Activated CD8-positive, alpha-beta memory T cell treated with anti-CD3 and anti-CD28 coated beads, Interleukin-2, amount 50 U/mL, for 4 hours (primary cell): ENCODE measurements around the gene ZNF462.

Experiments used
- DNase-seq: peaks from one replicate; pipeline ENCODE4 v3.0.0-alpha.2; 2020

The ZNF462 gene

DNA sequence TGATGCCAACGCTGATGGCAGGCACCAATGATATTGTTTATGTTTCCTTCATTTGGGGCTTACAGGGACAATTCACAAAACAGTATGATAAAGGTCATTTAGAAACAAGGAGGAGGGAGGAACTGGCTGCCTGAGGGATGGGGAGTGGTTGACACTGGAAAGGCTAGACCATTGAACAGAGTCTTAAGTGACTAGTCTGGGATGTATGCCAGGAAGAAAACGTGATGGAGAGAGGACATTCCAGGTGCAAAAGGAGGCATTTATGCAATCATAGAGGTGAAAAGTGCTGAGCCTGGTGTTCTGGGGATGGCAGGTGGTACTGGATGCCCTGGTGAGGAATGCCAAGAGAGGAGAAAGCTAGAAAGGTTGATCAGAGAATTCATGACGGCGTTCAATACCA lies 153.4 kb downstream of the ZNF462 start:
- DNase-seq: no peak

DNA sequence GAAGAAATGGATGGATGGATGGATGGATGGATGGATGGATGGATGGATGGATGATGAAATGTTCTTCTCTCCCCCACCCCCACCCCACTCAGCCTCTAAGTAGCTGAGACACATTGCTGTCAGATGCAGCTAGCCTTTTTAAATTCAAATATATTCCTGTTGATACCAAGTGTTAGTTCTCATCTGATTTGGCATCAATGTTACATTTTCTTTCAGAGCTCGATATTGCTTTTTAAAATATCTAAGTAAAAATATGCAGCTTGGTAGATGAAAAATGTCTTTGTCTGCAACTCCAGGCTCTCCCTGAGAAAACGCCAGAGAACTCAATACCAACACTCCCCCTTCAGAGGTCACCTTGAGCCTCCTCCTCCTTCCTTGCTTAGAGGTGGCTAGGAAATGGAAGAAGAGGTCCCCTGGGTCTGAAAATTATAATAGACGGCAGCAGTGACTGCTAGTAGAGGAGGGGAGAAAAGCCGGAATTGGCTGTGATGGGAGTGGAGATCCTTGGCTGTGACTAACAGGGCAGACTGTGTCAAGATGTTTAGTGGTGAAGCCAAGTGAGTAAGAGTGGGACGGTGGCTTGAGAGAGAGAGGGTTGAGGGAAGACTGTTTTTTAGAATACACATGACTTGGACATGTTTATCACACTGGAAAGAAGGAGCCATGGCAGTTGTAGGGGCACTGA lies 156.0 kb downstream of the ZNF462 start:
- DNase-seq: no peak

DNA sequence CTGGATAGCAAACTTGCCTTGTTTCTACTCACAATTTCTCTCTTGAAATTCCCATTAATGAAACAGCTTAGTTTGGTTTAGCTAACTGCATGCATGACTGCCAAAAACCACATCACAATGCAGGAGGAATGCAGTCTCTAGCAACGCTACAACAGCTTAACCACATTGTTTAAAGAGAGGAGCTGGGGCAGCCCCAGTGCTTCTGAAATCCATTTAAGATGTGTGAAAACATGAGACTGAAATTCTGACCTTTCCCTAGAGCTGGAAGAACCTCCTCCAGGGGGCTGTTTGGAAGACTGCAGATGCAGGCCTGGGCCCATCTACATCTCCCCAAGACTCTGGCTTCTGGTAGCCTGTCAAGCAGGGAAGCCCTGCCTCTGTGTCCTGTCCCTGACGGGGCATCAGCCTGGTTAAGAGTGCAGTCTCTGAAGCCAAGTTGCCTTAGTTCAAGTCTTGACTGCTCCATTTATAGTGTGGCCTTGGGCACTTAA lies 157.1 kb downstream of the ZNF462 start:
- no peak for DNase-seq

DNA sequence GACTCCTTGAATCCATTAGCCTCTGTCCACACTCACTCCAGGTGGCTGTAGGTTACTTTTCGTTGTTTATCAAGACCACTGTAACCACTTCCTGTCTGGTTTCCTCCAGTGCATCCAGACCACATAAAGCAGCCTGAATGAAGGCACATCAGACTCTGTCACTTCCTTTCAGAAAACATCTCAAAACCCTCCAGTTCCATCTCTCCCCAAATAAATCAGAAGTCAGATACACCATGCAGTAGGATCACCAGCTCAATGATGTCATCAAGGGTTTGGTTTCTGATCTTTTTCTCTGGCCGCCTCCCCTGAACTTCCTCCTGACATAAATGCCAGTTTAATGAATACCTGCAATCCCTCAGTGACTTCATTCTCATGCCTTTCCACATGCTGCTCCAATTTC lies 161.2 kb downstream of the ZNF462 start:
- DNase-seq: no peak

DNA sequence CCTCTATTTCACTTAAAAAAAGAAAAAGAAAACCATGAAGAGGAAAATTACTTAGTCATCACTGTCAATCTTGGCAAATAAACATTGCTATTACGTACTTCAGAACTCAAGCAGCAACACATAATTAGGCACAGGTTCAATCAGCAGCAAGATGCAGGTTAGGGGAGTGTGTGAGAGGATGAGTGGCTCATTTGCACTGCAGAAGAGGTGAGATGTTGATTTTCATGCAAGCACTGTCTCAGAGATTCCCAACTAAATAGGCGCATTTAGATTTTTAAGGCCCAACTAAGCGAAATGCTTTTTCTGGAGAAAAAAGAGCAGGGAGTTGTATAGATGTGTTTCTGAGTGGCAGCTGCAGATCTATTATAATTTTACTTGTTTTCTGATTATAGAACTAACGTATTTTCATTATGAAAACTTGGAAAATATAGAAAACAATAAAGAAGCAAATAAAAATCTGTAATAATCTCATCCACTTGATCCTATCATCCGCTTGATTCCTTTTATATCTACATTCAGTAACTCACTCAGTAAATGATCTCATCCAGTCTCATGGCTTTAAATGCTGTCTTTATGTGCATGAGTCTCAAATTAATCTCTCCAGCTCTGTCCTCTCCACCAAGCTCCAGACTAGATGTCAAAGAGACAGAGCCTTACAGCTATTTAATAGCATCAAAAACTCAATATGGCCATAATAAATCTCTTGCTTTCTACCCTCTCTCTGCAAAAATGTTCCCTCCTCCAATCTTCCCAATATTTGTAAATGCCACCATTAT lies 162.5 kb downstream of the ZNF462 start:
- no peak for DNase-seq

DNA sequence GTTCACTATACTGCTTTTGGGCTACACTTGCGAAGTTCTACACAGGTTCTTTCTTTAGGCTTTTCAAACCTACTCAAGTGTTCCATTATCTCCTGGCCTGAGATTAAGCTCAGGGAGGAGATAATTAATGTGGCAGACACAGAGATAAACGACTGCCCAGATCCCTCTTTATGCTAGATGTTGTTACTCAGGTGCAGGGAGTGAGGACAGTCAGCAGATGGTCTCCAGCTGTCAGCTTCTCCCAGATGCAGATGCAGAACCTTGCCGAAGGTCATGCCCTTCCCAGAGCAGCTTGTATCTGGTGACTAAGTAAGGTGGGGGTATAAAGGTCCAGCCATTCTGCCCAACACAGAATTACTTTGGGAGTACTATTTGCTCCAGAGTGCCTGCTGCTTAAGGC lies 166.2 kb downstream of the ZNF462 start:
- no peak for DNase-seq

DNA sequence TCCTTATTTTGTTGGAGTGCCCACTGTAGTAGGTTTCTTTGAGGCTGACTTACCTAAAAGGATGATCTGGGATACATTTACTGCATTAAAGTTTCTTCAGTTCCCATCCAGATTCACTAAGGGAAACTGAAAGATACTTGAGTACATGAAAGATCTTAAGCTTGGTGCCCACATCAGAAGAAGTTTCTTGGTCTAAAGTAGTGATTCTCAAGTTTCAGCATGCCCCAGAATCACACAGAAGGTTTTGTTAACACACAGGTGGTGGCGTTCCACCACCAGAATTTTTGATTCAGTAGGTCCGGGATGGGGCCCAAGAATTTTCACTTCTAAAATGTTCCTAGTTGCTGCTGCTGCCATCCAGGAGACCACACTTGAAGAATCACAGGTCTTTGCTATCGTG lies 171.0 kb downstream of the ZNF462 start:
- no peak for DNase-seq

DNA sequence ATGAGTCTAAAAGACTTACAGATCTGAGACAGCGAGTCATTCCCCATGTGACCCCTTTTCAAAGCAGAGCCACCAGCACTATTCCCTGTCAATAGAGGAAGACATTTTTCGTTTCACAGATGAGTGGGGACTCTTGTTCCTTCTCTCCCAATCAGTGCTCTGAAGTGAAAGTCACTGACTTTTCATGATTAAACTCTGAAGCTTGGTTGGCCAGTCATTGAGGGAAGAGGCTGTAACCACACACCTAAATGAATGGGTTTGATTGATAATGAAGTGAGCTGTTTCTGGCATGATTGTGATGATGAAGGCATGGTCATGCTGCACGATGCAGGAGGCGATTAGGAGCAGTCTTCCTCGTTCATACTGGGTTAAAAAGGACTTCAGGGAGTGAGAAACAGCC lies 171.9 kb downstream of the ZNF462 start:
- DNase-seq: no peak

DNA sequence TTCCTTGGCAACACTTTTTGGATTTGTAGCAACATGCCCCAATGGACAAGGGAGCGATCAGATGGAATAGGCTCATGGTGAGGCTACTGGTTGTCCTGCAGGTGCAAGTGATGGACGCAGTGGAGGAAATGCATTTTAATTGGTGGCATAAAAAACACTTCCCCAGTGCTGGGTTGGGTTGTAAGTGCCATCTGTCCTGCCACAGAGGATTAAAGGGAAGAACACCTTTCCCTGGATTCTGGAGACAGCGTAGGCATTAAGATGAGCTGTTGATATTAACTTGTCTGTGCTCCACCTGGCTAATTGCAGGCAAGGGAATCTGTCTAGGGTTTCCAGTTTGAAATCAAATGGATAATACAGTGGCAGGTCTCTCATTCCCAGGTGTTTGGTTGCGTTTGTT lies 173.4 kb downstream of the ZNF462 start:
- DNase-seq: no peak

DNA sequence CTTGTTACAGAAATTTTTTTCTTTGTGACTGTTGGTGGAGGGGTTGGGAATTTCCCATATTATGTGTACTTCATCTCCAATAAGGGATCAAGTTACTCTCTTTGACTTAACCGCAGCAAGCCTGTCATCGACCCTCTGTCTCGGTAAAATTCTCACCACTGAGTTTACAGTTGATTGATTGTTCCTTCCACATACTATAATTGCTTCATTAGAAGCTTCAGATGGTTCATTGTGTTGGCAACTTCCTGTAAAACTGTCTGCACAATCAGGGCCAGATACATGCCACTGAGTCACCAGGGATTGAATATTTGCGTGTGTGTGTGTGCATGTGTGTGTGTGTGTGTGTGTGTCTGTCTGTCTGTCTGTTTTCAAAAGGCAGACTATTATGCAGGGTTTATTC lies 176.6 kb downstream of the ZNF462 start:
- DNase-seq: no peak

DNA sequence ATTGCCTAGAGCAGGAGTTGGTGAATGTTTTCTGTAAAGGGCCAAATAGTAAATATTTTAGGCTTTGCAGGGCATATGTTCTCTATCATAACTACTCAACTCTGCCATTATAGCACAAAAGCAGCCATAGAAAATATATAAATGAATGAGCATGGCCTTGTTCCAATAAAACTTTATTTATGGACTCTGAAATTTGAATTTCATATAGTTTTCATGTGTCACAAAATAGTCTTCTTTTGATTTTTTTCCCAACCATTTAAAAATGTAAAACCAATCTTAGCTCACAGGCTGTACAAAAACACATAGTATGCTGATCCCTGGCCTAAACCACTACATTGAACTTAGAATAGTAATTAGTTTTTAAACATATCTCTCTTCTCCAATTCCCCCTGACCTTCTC lies 179.6 kb downstream of the ZNF462 start:
- DNase-seq: no peak

DNA sequence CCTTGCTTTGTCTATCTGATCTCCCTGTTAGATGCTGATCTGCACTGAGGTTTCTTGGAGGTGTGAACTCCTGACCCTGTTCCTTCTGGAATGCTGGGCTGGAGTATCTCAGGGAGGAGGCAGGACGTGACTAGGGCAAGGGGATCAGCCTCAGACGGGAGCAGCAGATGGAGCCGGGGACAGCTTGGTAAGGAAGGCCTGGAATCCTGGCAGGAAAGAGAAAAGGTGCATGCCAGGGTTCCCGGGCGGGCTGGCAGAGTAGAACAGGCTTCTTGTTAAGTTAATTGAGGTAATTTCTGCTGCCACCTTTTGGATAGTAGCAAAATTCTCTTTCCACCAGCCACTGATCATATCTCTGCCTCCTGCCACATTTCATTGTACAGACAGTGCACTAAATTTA lies 180.9 kb downstream of the ZNF462 start:
- no peak for DNase-seq

DNA sequence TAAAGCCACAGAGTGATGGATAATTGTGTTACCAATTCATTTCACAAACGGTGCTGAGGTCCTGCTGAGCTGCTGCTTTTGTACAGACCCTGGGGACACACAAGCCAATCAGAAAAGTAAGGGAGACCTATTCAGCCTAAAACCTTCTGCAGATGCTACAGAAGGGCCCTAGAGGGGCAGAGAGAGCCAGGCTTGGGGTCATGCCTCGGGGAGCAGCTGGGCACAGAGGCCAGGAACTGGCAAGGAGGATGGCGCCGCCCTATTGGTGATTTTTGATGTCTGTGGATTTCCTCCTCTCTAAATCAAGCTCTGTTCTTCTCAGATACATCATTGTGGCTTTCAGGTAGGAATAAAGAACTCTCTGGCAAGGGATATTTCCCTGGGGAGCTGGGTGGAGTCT lies 181.9 kb downstream of the ZNF462 start:
- no peak for DNase-seq

DNA sequence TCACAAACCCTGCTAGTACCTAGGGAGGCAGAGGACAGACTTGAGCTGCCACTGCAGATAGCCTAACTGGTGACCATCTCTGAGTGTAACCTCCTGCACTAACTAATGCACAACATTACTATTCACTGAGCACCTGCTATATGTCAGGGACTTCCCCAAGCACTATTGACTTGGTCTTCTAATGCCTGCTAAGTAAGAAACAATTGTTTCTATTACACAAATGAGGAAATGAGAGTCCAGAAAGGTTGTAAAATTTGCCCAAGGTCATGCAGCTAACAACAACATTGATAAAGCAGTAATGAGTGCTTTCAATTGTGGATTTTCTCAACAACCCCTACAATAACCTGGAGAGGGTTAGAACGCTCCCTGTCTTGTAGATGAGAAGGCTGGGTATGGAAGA lies 183.7 kb downstream of the ZNF462 start:
- no peak for DNase-seq

DNA sequence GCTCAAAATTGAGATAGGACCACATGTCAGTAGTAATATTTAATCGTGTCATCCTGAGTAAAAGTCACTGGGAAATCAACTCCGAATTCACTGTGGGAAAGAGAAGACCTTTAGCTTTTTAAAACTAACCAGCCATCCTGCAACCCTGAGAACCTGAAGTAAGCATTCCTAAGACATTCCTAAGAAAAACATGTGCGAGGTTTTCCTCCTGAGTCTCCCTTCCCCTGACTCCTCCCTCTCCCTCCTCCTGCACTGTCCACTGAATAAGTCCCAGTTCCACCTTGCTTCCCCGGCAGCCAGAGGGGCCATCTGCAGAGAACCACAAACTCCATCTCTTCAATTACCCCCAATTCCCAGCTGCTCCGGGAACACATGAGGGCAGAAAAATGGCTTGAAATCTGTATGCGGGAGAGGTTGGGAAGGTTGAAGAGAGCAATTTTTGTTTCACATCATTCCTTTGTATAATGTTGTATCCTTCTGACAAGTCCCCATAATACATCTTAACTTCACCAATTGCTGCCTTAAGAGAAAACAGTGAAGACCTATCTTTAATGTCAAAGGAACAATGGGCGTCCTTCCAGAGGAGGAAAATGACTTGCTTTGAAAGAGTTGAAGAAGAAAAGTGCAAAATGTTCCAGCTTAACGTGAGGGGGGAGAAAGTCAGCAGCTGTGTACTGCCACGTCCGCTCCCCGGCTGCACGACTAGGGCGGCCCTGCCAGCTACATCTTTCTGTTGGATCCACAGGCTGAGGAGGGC lies 186.3 kb downstream of the ZNF462 start:
- DNase-seq: no peak

DNA sequence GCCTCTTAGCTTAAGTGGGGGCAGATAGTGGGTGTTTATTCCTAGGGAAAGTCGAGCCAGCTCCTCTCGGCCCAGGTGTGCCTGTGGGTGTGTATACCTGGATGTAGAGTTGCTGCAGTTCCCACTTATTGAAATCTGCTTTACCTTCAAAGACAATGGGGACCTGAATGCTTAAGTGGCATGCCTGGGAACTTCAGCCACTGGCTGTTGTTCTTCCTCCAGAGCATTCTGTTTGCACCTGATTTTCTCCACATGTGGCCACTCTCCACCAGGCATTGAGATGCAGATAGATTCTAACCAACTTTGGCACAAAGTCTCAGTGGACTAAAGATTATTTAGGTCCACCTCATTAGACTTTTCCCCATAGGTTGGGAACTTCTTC lies 186.8 kb downstream of the ZNF462 start:
- DNase-seq: no peak

DNA sequence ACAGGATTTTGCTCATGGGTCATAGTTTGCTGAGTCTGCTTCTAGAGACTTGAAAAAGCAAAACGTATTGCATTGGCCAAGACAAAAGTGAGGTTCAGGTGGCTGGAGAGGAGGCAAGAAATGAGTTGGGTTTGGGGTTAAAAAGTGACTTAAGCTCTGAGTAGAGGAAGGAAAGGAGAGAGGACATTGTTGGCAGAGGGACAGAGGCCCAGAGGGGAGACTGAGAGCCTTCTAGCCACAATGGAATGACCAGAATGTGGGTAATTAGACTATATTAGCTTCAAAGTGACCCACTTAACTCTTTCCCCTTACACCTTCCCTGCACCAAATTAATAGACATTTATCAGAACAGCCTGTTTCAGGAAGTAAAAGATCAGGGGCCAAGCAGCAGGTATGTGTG lies 188.4 kb downstream of the ZNF462 start:
- no peak for DNase-seq

DNA sequence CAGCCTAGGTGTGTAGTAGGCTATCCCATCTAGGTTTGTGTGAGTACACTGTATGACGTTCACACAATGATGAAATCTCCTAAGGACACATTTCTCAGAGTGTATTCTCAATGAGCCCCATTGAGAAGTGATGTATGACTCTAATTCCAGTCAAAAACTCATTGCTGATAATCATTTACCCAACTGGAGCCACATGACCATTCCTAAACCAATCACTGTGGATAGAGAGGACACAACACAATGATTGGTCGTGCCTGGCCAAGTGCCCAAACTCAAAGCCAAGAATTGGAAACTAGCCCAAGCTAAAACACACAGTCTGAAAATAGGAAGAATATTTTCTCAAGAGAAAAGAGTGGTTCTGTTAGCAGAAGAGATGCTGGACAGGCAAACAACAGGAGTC lies 191.2 kb downstream of the ZNF462 start:
- DNase-seq: no peak

DNA sequence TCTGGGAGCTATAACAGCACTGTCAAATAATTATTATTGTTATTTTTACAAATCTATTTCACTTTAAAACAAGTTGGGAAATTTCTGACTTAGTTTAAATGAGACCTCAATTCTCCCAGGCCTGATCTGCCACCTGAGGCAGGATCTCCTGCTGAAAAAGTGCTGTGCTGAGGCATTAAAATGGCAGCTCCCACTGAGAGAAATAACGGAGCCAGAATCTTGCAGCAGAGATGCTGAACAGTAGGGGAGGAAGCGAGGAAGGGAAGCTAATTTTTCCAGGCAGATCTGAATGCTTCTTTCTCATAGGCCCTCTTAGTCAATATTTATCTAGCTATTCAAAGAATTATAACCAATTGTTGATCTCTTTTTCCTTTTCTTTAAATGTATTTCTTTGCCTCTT lies 196.3 kb downstream of the ZNF462 start:
- no peak for DNase-seq

DNA sequence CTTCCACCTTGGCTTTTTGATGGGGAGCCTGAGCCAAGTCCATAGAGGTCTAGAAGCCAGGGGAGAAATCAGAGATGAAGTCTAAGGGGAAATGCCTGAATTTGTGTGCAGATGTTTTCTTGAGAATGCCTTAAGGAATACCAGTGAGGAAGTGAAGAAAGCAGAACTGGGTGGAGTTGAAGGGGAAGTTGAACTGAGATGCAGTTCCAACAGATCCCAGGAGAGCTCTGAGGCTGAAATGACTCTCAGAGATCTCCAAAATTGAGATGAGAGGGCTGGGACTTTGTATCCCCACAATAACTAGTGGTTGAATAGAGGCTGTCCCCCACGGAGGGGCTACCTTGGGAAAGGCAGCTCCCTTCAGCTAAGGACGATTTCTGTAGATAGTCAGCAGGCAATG lies 197.1 kb downstream of the ZNF462 start:
- no peak for DNase-seq
